CD14-positive monocyte (primary cell): Measurements from ENCODE around the gene ELANE. TPM values are rescaled to one million over a fixed set of nuclear protein-coding genes. Genes with fewer than 3 reads are reported as not detected.
"Not testable (repeated sequence)": the region's sequence is repeated elsewhere in the genome, so short reads cannot be mapped to it uniquely, and the experiment has no call there.

Source experiments
- DNase-seq, 3 donors: peaks; one replicate each; pipeline ENCODE4 v3.0.0-alpha.2; 2011 to 2022
- H2AFZ ChIP-seq: 2 replicates; pipeline ENCODE4 v1.6.0; 2012; ENCODE audit warnings: mild to moderate bottlenecking, low read depth, low read length, inconsistent platforms; ENCODE audit not compliant: insufficient read depth, poor library complexity, severe bottlenecking
- H3K27ac ChIP-seq, 2 donors: 1 replicate in 1 of 2; 2 replicates in 1 of 2; pipeline ENCODE4 v1.5.1; 2012 to 2013; ENCODE audit warnings: low read length in 2 of 2, control low read depth in 1 of 2, inconsistent platforms in 1 of 2, low read depth in 1 of 2, mild to moderate bottlenecking in 1 of 2
- H3K27me3 ChIP-seq, 2 donors: one replicate each; pipeline versions ENCODE4 v1.6.0 to v1.6.1; 2011 to 2013; ENCODE audit warnings: low read length in 2 of 2; ENCODE audit not compliant: control insufficient read depth in 2 of 2, insufficient read depth in 2 of 2
- H3K36me3 ChIP-seq, 2 donors: replicated peaks in 1 of 2; 1 replicate in 1 of 2; 2 replicates in 1 of 2; pipeline versions ENCODE4 v1.5.1 to v1.6.1; 2012 to 2013; ENCODE audit warnings: low read length in 2 of 2, control low read depth in 1 of 2, inconsistent platforms in 1 of 2, mild to moderate bottlenecking in 1 of 2; ENCODE audit not compliant: insufficient read depth in 2 of 2, control insufficient read depth in 1 of 2
- H3K4me1 ChIP-seq, 2 donors: 1 replicate in 1 of 2; 2 replicates in 1 of 2; pipeline versions ENCODE4 v1.5.1 to v1.6.1; 2012 to 2013; ENCODE audit warnings: low read length in 2 of 2, control low read depth in 1 of 2, inconsistent platforms in 1 of 2, mild to moderate bottlenecking in 1 of 2, moderate library complexity in 1 of 2; ENCODE audit not compliant: insufficient read depth in 2 of 2, control insufficient read depth in 1 of 2
- H3K4me2 ChIP-seq: replicated peaks from 2 replicates; pipeline ENCODE3; 2012; ENCODE audit warnings: low read length, moderate library complexity, mild to moderate bottlenecking; ENCODE audit not compliant: poor library complexity, severe bottlenecking; ENCODE audit errors: extremely low read depth
- H3K4me3 ChIP-seq, 3 experiments: fragments of 200-600 bp in 1 of 3; sonication (generic) in 1 of 3; replicated peaks in 1 of 3; 1 replicate in 2 of 3; 2 replicates in 1 of 3; pipeline ENCODE4 v1.5.1; 2011 to 2013; ENCODE audit warnings: low read length in 3 of 3, mild to moderate bottlenecking in 3 of 3, control low read depth in 2 of 3, low read depth in 2 of 3, inconsistent platforms in 1 of 3, moderate library complexity in 1 of 3
- H3K79me2 ChIP-seq: 2 replicates; pipeline ENCODE4 v1.6.0; 2012; ENCODE audit warnings: mild to moderate bottlenecking, control low read depth, inconsistent platforms, low read length, moderate library complexity; ENCODE audit not compliant: insufficient read depth
- H3K9ac ChIP-seq: 2 replicates; pipeline ENCODE4 v1.6.0; 2017; ENCODE audit warnings: low read length, mild to moderate bottlenecking; ENCODE audit not compliant: insufficient read depth, poor library complexity, severe bottlenecking
- H3K9me3 ChIP-seq, 2 donors: replicated peaks in 1 of 2; 1 replicate in 1 of 2; 2 replicates in 1 of 2; pipeline versions ENCODE4 v1.5.1 to v1.6.1; 2012 to 2013; ENCODE audit warnings: low read length in 2 of 2, control low read depth in 1 of 2; ENCODE audit not compliant: control insufficient read depth in 1 of 2, insufficient read depth in 1 of 2
- H4K20me1 ChIP-seq: 2 replicates; pipeline ENCODE4 v1.6.0; 2012; ENCODE audit warnings: mild to moderate bottlenecking, low read length, control low read depth, moderate library complexity; ENCODE audit not compliant: insufficient read depth
- H3K27ac Mint-ChIP-seq, 7 donors: one replicate each; pipeline ENCODE4 v1.8.0; 2020; ENCODE audit warnings: mild to moderate bottlenecking in 7 of 7, mixed read lengths in 7 of 7, moderate library complexity in 6 of 7, inconsistent platforms in 2 of 7
- H3K27me3 Mint-ChIP-seq, 3 donors: one replicate each; pipeline ENCODE4 v1.8.0; 2021 to 2022; ENCODE audit warnings: low read depth in 3 of 3, mild to moderate bottlenecking in 3 of 3, mixed read lengths in 3 of 3, moderate library complexity in 3 of 3, inconsistent platforms in 1 of 3
- H3K36me3 Mint-ChIP-seq, 2 donors: one replicate each; pipeline ENCODE4 v1.8.0; 2020; ENCODE audit warnings: mixed read lengths in 2 of 2, inconsistent platforms in 1 of 2, mild to moderate bottlenecking in 1 of 2
- H3K4me1 Mint-ChIP-seq: one replicate; pipeline ENCODE4 v1.8.0; 2020; ENCODE audit warnings: mild to moderate bottlenecking, mixed read lengths
- H3K4me3 Mint-ChIP-seq, 2 donors: one replicate each; pipeline ENCODE4 v1.8.0; 2020; ENCODE audit warnings: mild to moderate bottlenecking in 2 of 2, mixed read lengths in 2 of 2, moderate library complexity in 1 of 2
- H3K9me3 Mint-ChIP-seq, 7 donors: one replicate each; pipeline ENCODE4 v1.8.0; 2020 to 2022; ENCODE audit warnings: mixed read lengths in 7 of 7, mild to moderate bottlenecking in 6 of 7, moderate library complexity in 6 of 7, inconsistent platforms in 2 of 7
- WGBS: methylation state at CpG from one replicate; pipeline ENCODE4 v1.1.5; 2013; ENCODE audit warnings: missing lambda C conversion rate; ENCODE audit not compliant: insufficient coverage; 5-methylcytosine and 5-hydroxymethylcytosine counted together
- intact Hi-C, 2 donors: fragments of 100-400 bp; cut with micrococcal nuclease; formaldehyde crosslinking; loops; one replicate each; pipeline versions ENCODE4 v1.15.0 to v1.15.1; 2023
- polyA plus RNA-seq, 3 donors: library from polyadenylated mRNA; depleted of rRNA in 1 of 3; unstranded in 2 of 3; stranded (reverse) in 1 of 3; fragments of 300-500 nt in 2 of 3; fragments of >200 nt in 1 of 3; fragmentation: Illumina TruSeq in 2 of 3; gene quantifications; 1 replicate in 2 of 3; 2 replicates in 1 of 3; pipeline ENCODE4 v1.2.3, GENCODE V29; 2012 to 2021
- TF ChIP-seq, protein P1 (sequence below): fragments of 200-600 bp; IDR thresholded peaks from one replicate; pipeline ENCODE4 v1.8.0; 2022; ENCODE audit warnings: antibody characterized with exemption, mild to moderate bottlenecking

The ELANE gene
- polyA plus RNA-seq, 3 donors, result 0.61 to 2.0 (median 1.3) TPM

DNA sequence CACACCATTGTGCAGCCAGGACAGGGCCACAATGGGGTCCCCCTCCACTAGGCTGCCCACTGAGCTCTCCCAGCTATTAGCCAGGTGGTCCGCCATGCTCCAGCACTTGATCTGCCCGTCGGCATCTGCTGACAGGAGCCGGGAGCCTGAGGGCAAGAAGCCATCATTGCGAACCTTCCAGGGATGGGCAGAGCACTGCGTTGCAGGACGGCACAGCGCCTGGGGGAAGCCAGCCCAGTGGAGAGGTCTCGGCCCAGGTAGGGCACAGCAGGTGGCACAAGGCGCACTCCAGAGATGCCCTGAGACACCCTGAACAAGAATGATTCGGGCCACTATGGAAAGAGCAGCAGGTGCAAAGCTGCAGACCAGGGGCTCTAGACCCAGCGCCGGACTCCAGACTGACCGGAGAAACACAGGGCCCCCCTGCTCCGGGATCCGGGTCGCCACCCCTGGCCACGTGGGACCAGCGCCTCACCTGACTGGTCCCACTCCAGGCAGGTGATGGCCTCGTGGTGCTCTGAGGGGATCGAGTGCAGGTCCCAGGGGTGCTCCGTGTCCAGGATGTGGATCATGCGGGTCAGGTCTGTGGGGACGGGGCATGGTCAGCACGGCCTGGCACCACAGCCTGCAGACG lies 37.7 kb downstream of the ELANE start:
- Histone ChIP-seq H2AFZ (no peak overlapping the region), H3K27me3 (no peaks in the 10 kb centered on the region), H3K27ac (no peak overlapping the region), H3K36me3 (peaks cover 25 to 46% of the 10 kb centered on the region in 2 donors), H3K4me2 (no peak overlapping the region), H3K9ac (no peak overlapping the region), H3K4me3 (no peak overlapping the region), H3K79me2 (peaks cover 13% of the 10 kb centered on the region), H3K4me1 (peaks cover 15 to 19% of the 10 kb centered on the region in 2 donors), H3K9me3 (no peaks in the 10 kb centered on the region), H4K20me1 (peaks cover 11% of the 10 kb centered on the region)
- intact Hi-C loops, result no loop called here
- TF ChIP-seq, protein P1, sequence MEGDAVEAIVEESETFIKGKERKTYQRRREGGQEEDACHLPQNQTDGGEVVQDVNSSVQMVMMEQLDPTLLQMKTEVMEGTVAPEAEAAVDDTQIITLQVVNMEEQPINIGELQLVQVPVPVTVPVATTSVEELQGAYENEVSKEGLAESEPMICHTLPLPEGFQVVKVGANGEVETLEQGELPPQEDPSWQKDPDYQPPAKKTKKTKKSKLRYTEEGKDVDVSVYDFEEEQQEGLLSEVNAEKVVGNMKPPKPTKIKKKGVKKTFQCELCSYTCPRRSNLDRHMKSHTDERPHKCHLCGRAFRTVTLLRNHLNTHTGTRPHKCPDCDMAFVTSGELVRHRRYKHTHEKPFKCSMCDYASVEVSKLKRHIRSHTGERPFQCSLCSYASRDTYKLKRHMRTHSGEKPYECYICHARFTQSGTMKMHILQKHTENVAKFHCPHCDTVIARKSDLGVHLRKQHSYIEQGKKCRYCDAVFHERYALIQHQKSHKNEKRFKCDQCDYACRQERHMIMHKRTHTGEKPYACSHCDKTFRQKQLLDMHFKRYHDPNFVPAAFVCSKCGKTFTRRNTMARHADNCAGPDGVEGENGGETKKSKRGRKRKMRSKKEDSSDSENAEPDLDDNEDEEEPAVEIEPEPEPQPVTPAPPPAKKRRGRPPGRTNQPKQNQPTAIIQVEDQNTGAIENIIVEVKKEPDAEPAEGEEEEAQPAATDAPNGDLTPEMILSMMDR, result no peak
- Mint-ChIP-seq H3K4me1 (peaks cover 22% of the 10 kb centered on the region), H3K27me3 (no peaks in the 10 kb centered on the region), H3K27ac (no peak overlapping the region), H3K4me3 (no peak overlapping the region), H3K9me3 (no peaks in the 10 kb centered on the region), H3K36me3 (peaks cover 25 to 62% of the 10 kb centered on the region in 2 donors)
- DNase-seq, result no peak
- 97% methylated on average over 25 of the region's 26 CpGs for WGBS

DNA sequence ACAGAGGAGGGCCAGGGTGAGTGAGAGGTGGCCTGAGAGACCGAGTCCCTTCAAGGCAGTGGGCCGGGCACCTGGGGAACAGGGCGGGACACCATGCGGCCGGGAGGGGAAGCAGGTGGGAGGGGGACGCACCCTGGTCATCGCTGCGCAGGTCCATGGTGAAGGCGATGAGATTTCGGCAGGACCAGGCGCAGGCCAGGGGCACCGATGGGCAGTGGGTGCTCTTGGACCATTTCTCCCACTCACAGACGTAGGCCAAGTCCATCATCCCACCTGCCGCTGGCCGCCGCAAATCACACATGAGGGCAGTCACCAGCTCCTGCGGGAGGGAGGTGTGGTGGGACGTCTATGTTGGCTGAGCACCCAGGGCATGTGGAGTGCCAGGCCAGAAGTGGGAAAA lies 38.7 kb downstream of the ELANE start:
- no peaks in the 10 kb centered on the region for H3K9me3 Mint-ChIP-seq
- H3K79me2 ChIP-seq, result peaks cover 13% of the 10 kb centered on the region
- no peaks in the 10 kb centered on the region for H3K27me3 Mint-ChIP-seq
- 93% methylated on average over 11 of the region's 18 CpGs for WGBS
- TF ChIP-seq, protein P1, result no peak
- no peak overlapping the region for H3K9ac ChIP-seq
- intact Hi-C loops, result no loop called here
- H3K9me3 ChIP-seq, result no peaks in the 10 kb centered on the region
- no peak overlapping the region for H3K4me3 Mint-ChIP-seq
- H2AFZ ChIP-seq, result no peak overlapping the region
- H3K36me3 Mint-ChIP-seq, result peaks cover 18 to 52% of the 10 kb centered on the region in 2 donors
- peaks cover 24% of the 10 kb centered on the region for H3K4me1 Mint-ChIP-seq
- H3K27ac ChIP-seq, result no peak overlapping the region
- H3K4me1 ChIP-seq, result peaks cover 15 to 19% of the 10 kb centered on the region in 2 donors
- peaks cover 16 to 36% of the 10 kb centered on the region in 2 donors for H3K36me3 ChIP-seq
- H4K20me1 ChIP-seq, result peaks cover 6% of the 10 kb centered on the region
- no peak for DNase-seq
- no peak overlapping the region for H3K4me2 ChIP-seq
- H3K4me3 ChIP-seq, result no peak overlapping the region
- H3K27ac Mint-ChIP-seq, result no peak overlapping the region
- H3K27me3 ChIP-seq, result no peaks in the 10 kb centered on the region

DNA sequence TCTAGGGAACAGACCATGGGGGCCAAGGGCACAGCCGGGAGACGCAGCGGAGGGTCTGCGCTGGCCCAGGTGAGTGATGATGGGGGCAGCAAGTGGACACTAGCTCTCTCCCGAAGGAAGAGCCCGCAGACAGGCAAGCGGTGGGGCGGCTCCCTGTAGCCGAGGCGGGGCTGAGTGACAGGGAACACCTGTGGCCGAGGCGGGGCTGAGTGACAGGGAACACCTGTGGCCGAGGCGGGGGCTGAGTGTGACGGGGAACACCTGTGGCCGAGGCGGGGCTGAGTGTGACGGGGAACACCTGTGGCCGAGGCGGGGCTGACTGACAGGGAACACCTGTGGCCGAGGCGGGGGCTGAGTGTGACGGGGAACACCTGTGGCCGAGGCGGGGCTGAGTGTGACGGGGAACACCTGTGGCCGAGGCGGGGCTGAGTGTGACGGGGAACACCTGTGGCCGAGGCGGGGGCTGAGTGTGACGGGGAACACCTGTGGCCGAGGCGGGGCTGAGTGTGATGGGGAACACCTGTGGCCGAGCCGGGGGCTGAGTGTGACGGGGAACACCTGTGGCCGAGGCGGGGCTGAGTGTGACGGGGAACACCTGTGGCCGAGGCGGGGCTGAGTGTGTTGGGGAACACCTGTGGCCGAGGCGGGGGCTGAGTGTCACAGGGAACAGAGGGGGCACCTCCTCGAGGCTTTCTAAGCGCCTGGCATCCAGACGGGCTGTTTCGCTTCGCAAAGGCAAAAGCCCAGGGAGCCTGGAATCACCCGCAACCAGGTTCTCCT lies 39.5 kb downstream of the ELANE start:
- Histone ChIP-seq H3K79me2 (peaks cover 13% of the 10 kb centered on the region), H3K36me3 (peaks cover 11 to 32% of the 10 kb centered on the region in 2 donors), H3K4me2 (peak overlapping the region; percentile 91), H3K4me3 (peak overlapping the region in 1 of 3 experiments; percentile 85), H3K4me1 (peaks cover 15 to 19% of the 10 kb centered on the region in 2 donors), H3K27ac (peak overlapping the region; percentile 16 to 95), H4K20me1 (peaks cover 11% of the 10 kb centered on the region), H3K9ac (peak overlapping the region; percentile 77)
- not testable (repeated sequence) for DNase-seq, H3K27me3 Mint-ChIP-seq, H3K9me3 ChIP-seq, H3K27me3 ChIP-seq, H2AFZ ChIP-seq, H3K9me3 Mint-ChIP-seq
- intact Hi-C loops, result loop anchor here in 1 of 2 donors (2.0 kb wide), 1 partner anchor 17 kb away; no protein-coding TSS in a partner anchor
- H3K4me3 Mint-ChIP-seq, result peak overlapping the region in 1 of 2 donors; percentile 80
- peak overlapping the region in 4 of 7 donors; percentile 70 to 91 (median 84) for H3K27ac Mint-ChIP-seq
- H3K36me3 Mint-ChIP-seq, result peaks cover 14 to 49% of the 10 kb centered on the region in 2 donors
- 94% methylated on average over 36 of the region's 50 CpGs for WGBS
- peaks cover 24% of the 10 kb centered on the region for H3K4me1 Mint-ChIP-seq
